CD4-positive, alpha-beta T cell treated with Interferon alpha-2 for 1 hour (primary cell): Measurements from ENCODE around the gene DCP2.

Experiments
- DNase-seq, 2 donors: peaks; one replicate each; pipeline ENCODE4 v3.0.0-alpha.2; 2020 to 2022

Gene DCP2

DNA sequence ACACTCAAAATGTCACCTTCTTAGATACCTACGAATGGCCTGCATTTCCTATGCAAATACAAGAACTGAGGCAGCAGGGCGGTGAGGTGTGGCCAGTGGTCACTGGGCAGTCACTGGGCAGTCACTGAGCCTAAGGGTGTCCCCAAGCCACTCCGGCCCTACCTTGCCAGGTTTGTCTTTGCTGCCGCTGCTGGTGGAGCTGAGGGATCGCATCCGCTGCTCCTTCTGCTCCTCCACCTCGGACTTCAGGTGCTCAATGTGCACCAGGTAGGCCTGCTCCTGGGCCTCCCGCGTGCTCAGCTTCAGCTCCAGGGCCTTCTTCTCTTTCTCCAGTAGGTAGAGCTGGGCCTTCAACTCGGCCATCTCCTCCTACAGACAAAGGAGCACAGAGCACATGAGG is 72.3 kb downstream of the DCP2 start:
- DNase-seq = no peak

DNA sequence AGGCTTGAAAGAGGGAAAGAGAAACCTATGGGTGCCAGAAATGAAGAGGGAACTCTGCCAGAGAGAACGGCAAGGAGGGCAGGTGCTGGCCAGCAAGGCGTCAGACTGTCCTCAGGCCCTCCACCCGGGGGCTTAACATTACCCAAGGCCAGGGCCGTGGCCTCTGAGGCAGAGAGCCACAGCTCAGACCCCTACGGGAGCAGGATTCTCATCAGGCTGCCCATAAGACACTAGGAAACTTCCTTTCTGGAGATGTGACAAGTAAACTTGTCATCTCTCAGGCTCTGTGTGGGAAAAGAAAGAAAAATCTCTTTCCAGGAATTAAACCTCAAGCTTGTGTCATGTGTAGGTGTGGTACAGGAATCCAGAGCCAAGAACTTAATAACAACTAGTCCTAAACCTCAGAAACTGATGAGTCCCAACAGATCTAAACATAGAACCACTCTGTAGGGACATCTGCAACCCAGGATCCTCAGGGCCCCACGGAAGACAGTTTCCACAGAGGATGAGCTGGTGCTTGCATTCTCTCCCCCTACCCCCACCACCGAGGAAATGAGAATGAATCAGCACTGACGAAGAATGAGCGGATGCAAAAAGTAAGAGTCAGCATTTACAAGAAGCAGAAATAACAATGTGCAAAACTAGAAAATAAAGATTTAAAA is 74.3 kb downstream of the DCP2 start:
- DNase-seq = peak in 1 of 2 donors; percentile 10

DNA sequence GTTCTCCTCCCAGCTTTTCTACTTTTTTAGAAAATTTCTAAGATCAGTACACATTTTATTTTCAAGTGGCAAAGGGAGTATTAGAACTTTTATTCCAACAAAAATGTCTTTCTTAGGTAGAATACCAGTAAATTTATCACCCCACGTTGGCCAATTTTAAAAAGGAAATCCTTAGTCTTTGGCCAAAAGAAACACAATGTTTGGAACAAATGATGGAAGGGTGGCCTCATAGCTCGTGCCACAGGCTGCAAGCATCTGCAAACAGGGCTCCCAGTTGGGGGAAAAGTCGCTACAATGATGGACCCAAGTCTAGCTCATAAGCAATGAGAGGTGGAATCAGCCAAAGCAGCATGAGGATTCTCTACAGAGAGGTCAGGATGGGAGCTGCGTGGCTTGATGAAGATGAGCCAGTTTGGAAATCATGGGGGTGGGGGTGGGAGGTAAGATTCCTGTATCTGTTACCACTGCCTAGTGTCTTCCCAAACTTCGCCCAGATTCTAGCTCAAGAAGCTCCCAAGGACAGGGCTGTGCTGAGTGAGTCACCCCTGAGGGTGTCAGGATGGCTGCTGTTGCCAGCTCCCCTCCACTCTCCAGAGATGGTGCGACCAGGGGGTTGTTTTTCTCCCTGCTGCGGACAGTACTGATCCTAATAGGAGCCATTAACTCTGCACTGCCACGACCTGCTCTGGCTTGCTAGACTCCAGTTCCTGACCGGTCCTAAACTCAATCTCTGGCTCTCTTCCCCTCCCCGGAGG is 75.6 kb downstream of the DCP2 start:
- no peak for DNase-seq

DNA sequence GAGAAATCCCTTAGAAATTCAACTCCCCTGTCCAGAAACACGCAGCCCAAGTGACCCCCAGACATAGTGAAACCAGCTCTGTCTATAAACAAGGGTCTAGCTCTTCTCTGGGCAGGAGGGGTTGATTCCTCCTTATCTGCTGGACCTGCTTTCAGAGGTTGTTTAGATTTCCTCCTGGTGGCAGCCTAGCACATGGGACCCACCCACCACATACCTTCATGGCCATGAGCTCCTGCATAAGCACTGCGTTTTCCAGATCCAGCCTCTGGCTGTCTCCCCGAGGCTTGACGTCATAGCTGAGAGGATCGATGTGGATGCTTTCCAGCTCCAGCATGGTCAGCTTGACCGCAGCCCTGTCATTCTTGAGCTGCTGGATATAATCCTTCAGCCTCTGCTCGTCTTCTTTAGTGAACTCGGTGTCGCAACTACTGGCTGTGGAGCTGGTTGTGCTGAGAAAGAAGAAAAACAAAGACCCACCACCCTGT is 77.0 kb downstream of the DCP2 start:
- no peak for DNase-seq

DNA sequence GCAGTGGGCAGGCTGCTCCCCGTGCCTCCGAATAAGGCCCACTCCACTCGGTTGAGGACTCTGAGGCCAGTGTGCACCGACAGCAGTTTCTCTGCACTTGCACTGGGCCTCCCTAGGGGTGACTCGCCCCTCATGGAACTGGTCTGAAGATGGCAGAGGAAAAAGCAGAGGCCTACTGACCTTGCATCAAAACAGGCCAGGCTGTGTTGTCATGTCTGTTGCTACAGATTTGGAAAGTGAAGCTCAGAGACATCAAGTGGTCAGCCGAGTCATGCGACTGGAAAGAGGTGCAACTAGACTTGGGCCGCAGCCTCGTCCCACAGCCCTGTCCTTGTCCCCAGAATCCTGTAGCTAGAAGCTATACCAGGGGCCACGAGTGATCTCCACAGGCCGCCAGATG is 78.3 kb downstream of the DCP2 start:
- no peak for DNase-seq

DNA sequence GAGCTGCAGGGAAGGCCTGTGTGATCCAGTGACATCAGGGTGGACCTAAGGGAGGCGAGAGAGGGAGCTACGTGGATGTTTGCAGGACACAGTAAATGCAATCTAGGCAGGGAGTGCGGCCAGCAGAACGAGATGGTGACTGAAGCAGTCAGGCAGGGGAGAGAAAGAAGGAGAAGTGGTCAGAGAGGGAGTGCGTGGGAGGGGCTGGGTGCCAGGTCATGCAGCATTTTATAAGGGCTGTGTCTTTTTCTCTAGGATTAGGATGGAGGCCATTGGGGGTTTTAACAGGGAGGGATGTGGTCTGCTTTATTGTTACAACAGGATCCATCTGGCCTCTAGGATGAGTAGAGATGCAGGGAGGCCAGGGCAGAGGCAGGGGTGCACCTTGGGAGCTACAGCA is 80.4 kb downstream of the DCP2 start:
- no peak for DNase-seq

DNA sequence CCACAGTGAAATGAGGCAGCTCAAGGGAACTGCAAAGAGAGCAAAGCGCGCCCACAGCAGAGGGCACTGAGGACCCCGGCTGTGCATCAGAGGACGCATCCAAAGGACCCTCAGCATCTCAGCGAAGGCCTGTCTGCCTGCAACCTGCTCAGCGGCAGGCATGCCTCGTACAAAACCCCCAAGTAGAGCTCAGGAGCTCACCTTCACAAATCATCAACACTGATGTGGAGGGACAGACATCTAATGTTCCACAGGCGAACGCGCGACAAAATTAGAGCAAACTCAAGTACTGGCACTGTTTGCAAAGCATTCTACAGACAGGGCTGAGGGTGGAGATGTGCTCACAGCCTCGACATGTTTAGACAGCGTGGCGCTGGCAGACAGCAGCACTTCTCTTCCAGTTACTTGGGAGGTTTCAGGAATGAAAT is 81.0 kb downstream of the DCP2 start:
- no peak for DNase-seq

DNA sequence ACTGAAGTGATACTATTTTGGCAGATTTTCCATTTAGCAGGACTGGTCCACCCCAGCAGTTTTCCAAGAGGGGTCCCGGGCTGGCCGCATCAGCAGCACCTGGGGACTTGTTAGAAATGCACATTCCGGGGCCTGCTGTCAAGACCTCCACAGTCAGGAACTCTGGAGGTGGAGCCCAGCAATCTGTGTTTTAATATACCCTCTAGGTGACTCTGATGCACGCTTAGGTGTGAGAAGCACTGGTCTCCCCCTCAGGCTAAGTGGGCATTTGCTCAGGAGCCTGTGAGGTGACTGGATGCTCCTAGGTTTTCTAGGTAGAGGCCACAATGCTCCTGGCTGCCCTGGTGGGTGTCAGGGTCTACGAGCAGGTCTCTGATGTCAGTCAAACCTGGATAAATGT is 81.7 kb downstream of the DCP2 start:
- no peak for DNase-seq

DNA sequence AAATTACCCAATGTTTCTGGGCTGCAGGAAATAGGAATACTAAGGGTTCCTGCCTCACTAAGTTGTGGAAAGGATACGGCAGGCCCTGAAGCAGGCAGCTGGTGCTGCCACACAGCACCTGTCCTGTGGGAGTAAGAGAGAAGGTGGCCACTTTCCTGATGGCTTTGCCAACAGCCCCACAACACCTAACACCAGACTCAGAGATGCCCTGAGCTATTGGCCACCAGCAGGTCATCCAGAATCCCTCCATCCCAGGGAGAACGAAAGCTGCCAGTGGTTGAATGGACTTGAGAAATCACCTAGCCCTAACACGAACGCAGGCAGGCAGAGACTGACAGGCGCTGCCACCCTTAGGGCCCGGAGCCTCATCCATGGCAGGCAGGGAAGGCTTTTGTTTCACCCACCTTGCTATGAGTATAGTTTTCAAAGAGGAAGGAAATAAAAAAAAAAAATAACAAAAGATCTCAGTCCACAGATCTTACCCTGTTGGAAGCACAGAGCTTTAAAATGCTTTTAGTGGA is 82.2 kb downstream of the DCP2 start:
- DNase-seq = no peak

DNA sequence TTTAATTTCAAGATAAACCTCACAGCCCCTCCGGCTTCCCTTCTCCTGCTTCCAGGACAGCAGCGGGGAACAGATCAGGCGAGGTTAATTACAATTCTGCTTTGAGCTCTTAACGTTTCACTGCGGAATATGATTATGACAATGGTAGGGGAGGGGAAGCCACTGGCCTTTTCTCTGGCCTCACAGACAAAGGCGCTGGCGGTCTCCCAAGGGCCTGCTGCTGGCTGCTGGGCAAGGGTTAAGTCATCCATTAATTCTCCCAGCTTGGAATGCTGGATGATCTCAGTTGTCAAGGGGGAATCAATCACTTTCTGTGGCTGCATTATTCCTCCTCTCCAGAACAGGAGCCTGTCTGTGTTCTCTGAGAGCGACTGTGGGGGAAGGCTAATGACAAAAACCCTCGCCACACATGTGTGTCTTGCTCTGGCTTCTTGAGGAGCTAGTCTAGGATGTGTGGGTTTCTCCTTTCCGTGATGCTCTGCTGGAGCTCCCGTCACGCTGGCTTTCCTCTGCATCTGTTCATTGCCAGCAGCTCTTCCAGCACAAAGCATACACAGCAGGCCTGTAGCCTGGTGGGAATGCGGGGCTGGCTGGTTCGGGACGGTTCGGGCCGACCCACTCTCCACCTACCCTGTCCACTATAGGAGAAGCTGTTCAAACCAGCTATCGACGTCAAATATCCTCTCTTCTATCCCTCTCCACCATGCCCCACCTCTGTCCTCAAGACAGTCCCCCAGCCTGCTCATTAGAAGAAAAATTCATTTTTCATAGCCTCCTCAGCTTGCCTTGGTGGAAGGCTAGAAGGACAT is 82.8 kb downstream of the DCP2 start:
- no peak for DNase-seq

DNA sequence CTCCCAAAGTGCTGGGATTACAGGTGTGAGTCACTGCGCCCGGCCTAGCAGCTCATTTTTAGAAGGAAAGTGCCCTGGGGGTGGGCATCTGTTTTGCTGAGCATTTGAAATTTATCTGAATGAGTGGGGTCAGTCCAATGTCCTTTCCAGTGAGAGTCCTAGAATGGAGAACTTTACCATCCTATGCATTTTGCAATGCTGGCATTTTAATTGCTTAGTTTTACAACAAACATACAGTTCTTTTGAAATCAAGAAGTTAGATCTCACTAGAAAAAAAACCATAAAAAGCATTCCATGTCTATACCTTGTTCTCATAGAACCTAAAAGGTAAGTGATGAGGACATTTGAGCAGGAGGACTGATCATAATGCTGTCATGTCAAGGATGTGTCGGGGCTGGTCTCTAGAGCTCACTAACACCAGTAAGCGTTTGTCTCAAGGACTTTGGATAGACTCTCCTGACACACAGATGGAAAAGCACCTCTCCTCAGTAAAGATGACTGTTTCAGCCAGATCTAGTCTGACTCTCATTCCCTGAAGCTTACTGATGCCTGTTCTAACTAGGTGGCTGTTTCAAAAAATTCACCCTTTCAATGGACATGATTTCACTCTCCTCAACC is 83.9 kb downstream of the DCP2 start:
- no peak for DNase-seq

DNA sequence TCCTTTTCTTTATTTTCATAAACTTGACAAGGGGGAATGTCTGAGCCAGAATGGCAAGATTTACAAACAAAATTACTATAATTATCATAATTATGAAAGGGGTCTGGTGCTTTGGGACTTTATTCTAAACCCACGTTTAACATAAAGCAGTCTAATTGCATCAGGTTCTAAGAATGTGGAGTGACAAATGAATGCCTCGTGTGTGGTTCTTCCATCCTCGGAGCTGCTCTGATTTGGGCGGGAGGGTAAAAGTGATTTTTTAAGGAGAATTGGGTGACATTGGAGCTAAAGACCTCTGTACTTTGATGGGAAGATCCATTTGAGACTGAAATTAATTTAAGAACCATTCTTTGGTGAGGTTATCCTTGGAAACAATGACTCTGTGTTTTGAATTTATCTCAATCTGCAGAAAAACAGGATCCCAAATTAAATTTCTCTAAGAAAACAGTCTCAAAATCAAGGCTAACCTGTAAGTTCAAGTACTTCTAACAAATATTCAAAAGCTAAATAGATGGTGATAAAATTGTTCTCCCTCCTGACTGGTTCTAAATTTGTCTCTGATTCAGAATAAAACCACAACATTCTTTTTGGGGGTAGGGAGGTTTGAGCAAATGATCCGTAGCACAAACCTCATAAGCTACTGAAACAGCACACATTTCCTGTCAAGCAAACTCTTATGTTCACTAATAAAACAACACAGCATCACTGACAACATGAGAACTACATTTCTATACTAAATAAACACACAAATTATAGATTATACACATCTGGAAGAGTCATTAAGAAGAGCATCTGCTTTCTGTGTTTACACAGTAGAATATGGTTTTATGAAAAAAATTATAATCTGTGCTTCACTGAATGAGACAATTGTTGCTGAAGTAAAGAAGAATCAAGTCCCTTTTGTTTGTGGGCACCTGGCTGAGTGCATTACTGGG is 85.5 kb downstream of the DCP2 start:
- no peak for DNase-seq

DNA sequence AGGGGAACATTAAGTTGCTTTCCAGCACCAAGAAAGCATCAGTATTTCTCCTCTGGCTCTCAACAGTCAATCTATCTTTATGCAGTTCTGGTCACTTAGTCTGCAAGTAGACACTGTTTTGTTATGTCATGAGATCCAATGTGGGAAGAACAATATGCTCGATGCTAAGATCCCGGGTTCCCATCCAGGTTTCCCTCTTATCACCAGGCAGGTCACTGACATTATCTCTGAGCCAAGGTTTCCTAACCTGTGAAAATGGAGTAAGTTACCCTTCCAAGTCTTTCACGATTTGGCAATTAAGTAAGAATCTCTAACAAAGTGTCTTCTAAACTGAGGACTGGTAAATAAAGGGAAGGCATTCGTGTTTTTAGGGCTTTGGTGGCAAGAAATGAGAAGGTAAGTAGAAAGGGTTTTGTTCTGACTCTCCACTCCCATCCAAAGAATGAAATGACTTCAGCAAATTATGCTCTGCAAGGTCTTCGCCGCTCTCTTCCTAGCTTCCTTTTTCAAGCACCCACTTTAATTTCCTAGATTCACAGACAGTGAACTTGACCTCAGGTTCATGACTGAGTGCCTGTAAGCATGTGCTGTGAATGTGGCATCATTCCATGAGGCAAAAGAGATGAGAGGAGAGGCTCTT is 86.4 kb downstream of the DCP2 start:
- no peak for DNase-seq

DNA sequence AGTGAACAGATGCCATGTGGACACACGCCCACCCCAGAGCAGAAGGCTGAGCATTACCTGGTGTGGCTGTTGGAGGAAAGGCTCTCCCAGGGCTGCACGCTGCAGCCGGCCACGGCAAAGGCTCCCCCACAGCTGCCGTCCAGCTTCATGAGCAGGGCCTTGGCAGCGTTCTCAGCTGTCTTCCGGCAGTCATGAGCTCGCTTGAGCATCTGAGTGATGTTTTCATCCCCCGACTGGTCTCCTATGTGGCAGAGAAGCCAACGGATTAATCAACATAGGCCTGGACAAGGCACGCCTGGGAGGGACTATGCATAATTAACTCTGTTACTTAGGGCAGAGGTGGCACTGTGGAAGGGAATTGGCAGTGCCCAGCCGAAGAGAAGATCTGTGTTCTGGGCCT is 87.3 kb downstream of the DCP2 start:
- no peak for DNase-seq

DNA sequence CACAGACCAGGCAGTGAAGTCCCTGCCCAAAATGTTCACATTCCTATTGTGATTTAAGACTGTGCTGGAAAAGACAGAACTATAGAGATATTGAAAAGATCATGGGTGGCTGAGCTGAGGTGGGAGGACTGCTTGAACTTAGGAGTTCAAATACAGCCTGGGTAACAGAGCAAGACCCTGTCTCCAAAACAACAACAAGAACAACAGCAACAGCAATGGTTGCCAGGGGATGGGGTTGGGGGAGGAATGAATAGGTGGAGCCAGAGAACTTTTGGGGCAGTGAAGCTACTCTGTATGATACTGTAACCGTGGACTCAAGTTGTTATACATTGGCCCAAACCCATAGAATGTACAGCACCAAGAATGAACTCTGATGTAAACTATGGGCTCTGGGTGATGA is 88.2 kb downstream of the DCP2 start:
- no peak for DNase-seq

DNA sequence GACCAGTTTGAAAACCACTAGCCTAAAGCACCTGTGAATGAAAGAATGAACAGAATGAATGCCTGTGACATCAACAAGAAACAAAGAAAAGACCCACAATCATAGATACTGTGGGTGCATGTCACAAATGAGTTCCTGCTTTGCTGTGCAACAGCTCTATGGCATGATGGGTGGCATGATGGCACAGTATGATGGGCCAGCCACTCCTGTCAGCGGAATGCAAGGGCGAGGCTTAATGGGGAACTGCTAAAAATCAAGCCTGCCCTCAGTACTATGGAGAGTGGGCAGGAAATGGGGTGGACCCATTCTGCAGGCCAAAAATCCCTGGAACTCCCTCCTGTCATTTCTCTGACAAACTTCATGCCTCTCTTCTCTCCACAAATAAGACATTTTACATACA is 89.0 kb downstream of the DCP2 start:
- DNase-seq = no peak

DNA sequence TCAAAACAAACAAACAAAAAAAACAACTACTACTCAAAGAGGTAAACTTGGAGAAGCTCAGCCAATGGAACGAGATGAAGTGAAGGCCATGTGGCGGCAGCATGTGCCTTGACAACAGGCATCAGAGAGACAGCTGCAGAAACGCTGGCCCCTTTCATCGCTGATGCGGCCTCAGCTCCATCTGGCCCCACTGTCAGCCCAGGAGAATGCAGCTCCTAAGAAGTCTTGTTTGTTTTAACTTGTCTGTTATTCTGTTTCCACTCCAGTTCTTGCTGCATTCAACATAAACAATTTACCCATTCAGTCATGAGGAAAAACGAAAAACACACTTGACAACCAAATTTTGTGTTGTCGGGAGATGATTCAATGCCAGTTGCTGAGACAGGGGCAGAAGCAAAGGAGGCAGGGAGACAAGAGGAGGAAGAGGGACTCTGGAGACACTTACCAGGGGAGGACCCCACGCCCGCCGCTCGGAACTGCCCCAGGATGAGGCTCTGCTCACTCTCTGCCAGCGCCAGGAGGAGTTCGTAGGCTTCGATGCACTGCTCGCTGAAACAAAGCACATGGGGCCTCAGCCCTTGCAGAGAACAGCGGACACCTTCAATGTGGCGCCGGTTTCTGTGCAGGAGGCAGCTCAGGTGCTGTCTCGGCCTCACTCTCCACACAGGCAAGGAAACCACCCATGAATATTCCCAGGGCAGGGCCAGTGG is 91.2 kb downstream of the DCP2 start:
- no peak for DNase-seq

DNA sequence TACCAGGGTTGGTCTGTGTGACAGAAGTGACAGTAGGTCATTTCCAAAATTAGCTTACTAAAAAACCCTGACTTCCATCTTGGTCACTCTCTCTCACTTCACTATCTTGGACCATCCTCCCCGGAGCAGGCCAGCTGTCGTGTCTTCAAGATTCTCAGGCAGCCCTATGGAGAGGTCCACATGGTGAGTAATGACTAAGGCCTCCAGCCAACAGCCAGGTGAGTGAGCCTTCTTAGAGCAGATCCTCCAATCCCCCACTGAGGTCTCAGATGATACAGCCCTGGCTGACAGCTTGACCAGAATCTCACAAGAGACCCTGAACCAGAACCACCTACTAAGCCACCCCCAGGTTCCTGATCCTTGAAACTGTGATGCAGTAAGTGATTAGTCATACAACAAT is 92.0 kb downstream of the DCP2 start:
- DNase-seq = no peak
